ENCODE results near the gene GRIN3A. TPM values are rescaled to one million over a fixed set of nuclear protein-coding genes. Genes with fewer than 3 reads are reported as not detected.
A peak's percentile ranks its signal among the peaks of the same experiment; 100 is the strongest.

GRIN3A gene
- total and polyA plus RNA-seq, 9 of the 15 experiments (the other 6 are each of a cell fraction or from before 2014, with no cell fraction given) = 0.01 to 0.03 TPM; not detected in 7

DNA sequence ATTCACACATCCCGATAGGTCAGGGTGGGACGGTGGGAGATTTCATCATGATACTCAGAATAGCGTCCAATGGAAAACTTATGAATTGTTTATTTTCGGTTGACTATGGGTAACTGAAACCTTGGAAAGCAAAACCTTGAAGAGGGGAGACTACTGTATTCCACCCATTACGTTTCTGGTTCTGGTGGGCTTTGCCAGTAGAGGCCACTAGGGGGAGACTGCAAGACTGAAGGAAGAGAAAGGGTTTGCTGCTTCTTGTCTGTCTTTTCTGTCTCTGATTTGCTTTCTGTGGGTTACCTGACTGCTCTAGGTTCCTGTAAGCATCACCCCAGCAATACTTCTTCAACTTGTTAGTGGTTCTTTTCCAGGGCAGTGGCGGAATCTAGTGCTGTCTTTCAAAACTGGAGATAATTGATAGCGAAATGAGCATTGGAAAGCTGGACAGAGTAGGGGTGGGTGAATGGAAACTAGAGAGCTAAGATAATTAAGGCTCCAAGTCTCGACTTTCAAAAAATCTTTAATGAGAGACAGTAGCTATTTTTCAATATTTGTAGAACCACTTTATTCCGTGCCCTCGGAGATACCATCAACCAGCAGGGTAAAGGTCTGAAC is 27.0 kb downstream of the GRIN3A start (continued):
- TF ChIP-seq, protein P1, sequence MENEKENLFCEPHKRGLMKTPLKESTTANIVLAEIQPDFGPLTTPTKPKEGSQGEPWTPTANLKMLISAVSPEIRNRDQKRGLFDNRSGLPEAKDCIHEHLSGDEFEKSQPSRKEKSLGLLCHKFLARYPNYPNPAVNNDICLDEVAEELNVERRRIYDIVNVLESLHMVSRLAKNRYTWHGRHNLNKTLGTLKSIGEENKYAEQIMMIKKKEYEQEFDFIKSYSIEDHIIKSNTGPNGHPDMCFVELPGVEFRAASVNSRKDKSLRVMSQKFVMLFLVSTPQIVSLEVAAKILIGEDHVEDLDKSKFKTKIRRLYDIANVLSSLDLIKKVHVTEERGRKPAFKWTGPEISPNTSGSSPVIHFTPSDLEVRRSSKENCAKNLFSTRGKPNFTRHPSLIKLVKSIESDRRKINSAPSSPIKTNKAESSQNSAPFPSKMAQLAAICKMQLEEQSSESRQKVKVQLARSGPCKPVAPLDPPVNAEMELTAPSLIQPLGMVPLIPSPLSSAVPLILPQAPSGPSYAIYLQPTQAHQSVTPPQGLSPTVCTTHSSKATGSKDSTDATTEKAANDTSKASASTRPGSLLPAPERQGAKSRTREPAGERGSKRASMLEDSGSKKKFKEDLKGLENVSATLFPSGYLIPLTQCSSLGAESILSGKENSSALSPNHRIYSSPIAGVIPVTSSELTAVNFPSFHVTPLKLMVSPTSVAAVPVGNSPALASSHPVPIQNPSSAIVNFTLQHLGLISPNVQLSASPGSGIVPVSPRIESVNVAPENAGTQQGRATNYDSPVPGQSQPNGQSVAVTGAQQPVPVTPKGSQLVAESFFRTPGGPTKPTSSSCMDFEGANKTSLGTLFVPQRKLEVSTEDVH (IDR thresholded peaks at IDR 0.05; ENCODE audit: low read depth, partially characterized antibody) = no peak
- TF ChIP-seq, protein P2, sequence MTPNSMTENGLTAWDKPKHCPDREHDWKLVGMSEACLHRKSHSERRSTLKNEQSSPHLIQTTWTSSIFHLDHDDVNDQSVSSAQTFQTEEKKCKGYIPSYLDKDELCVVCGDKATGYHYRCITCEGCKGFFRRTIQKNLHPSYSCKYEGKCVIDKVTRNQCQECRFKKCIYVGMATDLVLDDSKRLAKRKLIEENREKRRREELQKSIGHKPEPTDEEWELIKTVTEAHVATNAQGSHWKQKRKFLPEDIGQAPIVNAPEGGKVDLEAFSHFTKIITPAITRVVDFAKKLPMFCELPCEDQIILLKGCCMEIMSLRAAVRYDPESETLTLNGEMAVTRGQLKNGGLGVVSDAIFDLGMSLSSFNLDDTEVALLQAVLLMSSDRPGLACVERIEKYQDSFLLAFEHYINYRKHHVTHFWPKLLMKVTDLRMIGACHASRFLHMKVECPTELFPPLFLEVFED (CRISPR knock-in tag; conservative IDR thresholded peaks at IDR 0.05) = no peak
- TF ChIP-seq ZNF121 (CRISPR knock-in tag; conservative IDR thresholded peaks at IDR 0.05) (no peak), MEIS2 (IDR thresholded peaks at IDR 0.05; ENCODE audit: partially characterized antibody) (no peak), ETV1 (tag; conservative IDR thresholded peaks at IDR 0.05; ENCODE audit: low read depth) (no peak)
- TF ChIP-seq, protein P3, sequence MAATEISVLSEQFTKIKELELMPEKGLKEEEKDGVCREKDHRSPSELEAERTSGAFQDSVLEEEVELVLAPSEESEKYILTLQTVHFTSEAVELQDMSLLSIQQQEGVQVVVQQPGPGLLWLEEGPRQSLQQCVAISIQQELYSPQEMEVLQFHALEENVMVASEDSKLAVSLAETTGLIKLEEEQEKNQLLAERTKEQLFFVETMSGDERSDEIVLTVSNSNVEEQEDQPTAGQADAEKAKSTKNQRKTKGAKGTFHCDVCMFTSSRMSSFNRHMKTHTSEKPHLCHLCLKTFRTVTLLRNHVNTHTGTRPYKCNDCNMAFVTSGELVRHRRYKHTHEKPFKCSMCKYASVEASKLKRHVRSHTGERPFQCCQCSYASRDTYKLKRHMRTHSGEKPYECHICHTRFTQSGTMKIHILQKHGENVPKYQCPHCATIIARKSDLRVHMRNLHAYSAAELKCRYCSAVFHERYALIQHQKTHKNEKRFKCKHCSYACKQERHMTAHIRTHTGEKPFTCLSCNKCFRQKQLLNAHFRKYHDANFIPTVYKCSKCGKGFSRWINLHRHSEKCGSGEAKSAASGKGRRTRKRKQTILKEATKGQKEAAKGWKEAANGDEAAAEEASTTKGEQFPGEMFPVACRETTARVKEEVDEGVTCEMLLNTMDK (IDR thresholded peaks at IDR 0.05; ENCODE audit: borderline replicate concordance, insufficient read depth, low read depth, low read length, poor library complexity, severe bottlenecking) = peak; percentile 75
